ENCODE results near the gene USP13. TPM values are rescaled to one million over a fixed set of nuclear protein-coding genes. Genes with fewer than 3 reads are reported as not detected.

The USP13 gene
- total RNA-seq, 1 experiment from 2014 or later, result 22.7 TPM

DNA sequence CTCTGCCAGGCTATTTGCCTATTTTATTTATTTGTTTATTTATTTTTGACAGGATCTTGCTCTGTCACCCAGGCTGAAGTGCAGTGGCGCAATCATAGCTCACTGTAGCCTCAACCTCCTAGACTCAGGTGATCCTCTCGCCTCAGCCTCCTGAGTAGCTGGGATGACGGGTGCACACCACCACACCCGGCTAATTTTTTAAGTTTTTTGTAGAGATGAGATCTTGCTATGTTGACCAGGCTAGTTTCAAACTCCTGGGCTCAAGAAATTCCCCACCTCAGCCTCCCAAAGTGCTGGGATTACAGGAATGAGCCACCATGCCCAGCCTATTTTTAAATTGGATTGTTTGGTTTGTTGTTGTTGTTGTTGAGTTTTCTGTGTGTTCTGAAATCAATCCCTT, 42.8 kb upstream of the USP13 start:
- no peak overlapping the region for H3K27ac ChIP-seq (ENCODE audit: low read depth, low read length)
- ChIA-PET POLR2A (no interaction called here), RAD21 (ENCODE audit: low non-redundant PET in 1 of 2, low total read pairs in 2 of 2, uncharacterized antibody in 2 of 2, unreplicated experiment in 2 of 2) (no interaction called here), CTCF (no interaction called here)
- ATAC-seq (no peak), DNase-seq (ENCODE audit: low read depth, low spot score) (no peak)
- intact Hi-C loops (cut with micrococcal nuclease), result no loop called here
- no TSS peak for BruUV-seq (replicated peaks)
- TF ChIP-seq EZH2phosphoT487 (IDR thresholded peaks at IDR 0.05; ENCODE audit: borderline replicate concordance) (no peak), CBX3 (IDR thresholded peaks at IDR 0.05; ENCODE audit: low read depth) (no peak), MAX (IDR thresholded peaks at IDR 0.05) (no peak), ZFX (IDR thresholded peaks at IDR 0.05) (no peak), EZH2 (IDR thresholded peaks at IDR 0.05) (no peak), YY1 (IDR thresholded peaks at IDR 0.05; ENCODE audit: extremely low read depth, insufficient replicate concordance, low read depth, low read length) (no peak), POLR2A (IDR thresholded peaks at IDR 0.05; ENCODE audit: borderline replicate concordance, extremely low read depth, insufficient read depth, insufficient read length) (no peak), ZNF274 (IDR thresholded peaks at IDR 0.05; ENCODE audit: low read depth, low read length) (no peak), ELF1 (IDR thresholded peaks at IDR 0.05; ENCODE audit: borderline replicate concordance, low read depth) (no peak), RAD21 (IDR thresholded peaks at IDR 0.05; ENCODE audit: low read depth) (no peak)
- TF ChIP-seq, protein P1, sequence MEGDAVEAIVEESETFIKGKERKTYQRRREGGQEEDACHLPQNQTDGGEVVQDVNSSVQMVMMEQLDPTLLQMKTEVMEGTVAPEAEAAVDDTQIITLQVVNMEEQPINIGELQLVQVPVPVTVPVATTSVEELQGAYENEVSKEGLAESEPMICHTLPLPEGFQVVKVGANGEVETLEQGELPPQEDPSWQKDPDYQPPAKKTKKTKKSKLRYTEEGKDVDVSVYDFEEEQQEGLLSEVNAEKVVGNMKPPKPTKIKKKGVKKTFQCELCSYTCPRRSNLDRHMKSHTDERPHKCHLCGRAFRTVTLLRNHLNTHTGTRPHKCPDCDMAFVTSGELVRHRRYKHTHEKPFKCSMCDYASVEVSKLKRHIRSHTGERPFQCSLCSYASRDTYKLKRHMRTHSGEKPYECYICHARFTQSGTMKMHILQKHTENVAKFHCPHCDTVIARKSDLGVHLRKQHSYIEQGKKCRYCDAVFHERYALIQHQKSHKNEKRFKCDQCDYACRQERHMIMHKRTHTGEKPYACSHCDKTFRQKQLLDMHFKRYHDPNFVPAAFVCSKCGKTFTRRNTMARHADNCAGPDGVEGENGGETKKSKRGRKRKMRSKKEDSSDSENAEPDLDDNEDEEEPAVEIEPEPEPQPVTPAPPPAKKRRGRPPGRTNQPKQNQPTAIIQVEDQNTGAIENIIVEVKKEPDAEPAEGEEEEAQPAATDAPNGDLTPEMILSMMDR (IDR thresholded peaks at IDR 0.05 in 2 of 3, conservative IDR thresholded peaks at IDR 0.05 in 1 of 3; ENCODE audit: borderline replicate concordance in 1 of 3, insufficient read depth in 1 of 3, low read depth in 2 of 3, low read length in 2 of 3), result no peak
- 0 out of 4 replicates have a peak, but pooled peaks cover 0 to 11% of the 10 kb centered on the region in 2 experiments for H3K36me3 ChIP-seq (ENCODE audit: control insufficient read depth in 1 of 2, insufficient read depth in 2 of 2, low read length in 2 of 2)
- no peak overlapping the region for H3K9ac ChIP-seq (ENCODE audit: low read length)
- H3K4me1 ChIP-seq (ENCODE audit: control insufficient read depth in 1 of 2, insufficient read depth in 2 of 2, low read length in 2 of 2), result no peaks in the 10 kb centered on the region
- no peak overlapping the region for H2AFZ ChIP-seq (ENCODE audit: low read depth, low read length, poor library complexity, severe bottlenecking)
- H3K4me3 ChIP-seq (replicated peaks in 1 of 2; ENCODE audit: low read depth in 1 of 2, low read length in 2 of 2), result no peak overlapping the region
- H4K20me1 ChIP-seq (ENCODE audit: insufficient read depth), result no peaks in the 10 kb centered on the region
- no peaks in the 10 kb centered on the region for H3K9me3 ChIP-seq (ENCODE audit: control insufficient read depth in 1 of 2, insufficient read depth in 1 of 2, low read depth in 1 of 2, low read length in 2 of 2)
- H3K27me3 ChIP-seq (ENCODE audit: insufficient read depth, low read length), result no peaks in the 10 kb centered on the region
- no peaks in the 10 kb centered on the region for H3K9me2 ChIP-seq (ENCODE audit: insufficient read depth)
- no peak overlapping the region for H3K4me2 ChIP-seq (ENCODE audit: low read length)
- H3K79me2 ChIP-seq (ENCODE audit: insufficient read depth, low read length), result peaks cover 67% of the 10 kb centered on the region

All from HCT116 (cell line).